GF-D8 (cell line): ENCODE measurements around the gene RTN3.
A peak's percentile ranks its signal among the peaks of the same experiment; 100 is the strongest.
"Not testable (repeated sequence)": the region's sequence is repeated elsewhere in the genome, so short reads cannot be mapped to it uniquely, and the experiment has no call there.

Experiments used
- DNase-seq: peaks from one replicate; lab custom pipeline; 2025; lab: John Stamatoyannopoulos, UW

RTN3 gene, protein sequence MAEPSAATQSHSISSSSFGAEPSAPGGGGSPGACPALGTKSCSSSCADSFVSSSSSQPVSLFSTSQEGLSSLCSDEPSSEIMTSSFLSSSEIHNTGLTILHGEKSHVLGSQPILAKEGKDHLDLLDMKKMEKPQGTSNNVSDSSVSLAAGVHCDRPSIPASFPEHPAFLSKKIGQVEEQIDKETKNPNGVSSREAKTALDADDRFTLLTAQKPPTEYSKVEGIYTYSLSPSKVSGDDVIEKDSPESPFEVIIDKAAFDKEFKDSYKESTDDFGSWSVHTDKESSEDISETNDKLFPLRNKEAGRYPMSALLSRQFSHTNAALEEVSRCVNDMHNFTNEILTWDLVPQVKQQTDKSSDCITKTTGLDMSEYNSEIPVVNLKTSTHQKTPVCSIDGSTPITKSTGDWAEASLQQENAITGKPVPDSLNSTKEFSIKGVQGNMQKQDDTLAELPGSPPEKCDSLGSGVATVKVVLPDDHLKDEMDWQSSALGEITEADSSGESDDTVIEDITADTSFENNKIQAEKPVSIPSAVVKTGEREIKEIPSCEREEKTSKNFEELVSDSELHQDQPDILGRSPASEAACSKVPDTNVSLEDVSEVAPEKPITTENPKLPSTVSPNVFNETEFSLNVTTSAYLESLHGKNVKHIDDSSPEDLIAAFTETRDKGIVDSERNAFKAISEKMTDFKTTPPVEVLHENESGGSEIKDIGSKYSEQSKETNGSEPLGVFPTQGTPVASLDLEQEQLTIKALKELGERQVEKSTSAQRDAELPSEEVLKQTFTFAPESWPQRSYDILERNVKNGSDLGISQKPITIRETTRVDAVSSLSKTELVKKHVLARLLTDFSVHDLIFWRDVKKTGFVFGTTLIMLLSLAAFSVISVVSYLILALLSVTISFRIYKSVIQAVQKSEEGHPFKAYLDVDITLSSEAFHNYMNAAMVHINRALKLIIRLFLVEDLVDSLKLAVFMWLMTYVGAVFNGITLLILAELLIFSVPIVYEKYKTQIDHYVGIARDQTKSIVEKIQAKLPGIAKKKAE

GRCh38 chr11:63681321-63682065, at the start of gene RTN3:
RTN3 (plus strand) TSS chr11:63681500; CDS start chr11:63681637, 137 bp downstream.
- DNase-seq, result peak; percentile 92

- no peak for DNase-seq
Measured at GRCh38 chr11:63635762-63636465, 45.4 kb upstream of the RTN3 start.

DNA sequence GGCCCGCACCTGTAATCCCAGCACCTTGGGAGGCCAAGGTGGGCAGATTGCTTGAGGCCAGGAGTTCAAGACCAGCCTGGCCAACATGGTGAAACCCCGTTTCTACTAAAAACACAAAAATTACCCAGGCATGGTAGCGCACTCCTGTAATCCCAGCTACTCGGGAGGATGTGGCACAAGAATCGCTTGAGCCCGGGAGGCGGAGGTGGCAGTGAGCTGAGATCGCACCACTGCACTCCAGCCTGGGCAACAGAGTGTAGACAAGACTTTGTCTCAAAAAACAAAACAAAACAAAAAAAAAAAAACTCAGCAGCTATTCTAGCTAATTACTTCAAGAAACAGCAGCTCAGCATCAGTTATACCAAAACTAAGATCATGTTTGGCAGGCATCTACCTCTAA, 42.9 kb upstream of the RTN3 start:
- not testable (repeated sequence) for DNase-seq

DNA sequence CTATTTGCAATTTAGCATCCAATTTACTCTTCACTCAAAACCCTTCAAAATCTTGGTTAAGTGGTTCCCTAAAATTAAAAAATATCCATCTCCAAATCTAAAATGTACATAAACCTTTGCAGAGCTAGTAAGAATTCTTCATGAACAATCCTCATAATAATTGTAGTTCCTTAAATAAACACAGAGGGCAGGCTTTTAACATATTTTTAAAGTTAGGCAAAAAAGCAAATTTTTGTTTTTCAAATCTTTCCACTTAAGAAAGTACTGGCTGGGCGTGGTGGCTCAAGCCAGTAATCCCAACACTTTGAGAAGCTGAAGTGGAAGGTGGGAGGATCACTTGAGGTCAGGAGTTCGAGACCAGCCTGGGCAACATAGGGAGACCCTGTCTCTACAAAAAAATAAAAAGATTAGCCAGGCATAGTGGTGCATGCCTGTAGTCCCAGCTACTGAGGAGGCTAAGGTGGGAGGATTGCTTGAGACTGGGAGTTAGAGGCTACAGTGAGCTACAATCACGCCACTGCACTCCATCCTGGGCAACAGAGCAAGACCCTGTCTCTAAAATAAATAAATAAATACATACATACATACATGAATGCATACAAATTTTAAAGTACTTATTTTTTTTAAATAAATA, 42.0 kb upstream of the RTN3 start:
- no peak for DNase-seq

GRCh38 chr11:63641727-63642126, 39.6 kb upstream of the RTN3 start:
- no peak for DNase-seq

DNA sequence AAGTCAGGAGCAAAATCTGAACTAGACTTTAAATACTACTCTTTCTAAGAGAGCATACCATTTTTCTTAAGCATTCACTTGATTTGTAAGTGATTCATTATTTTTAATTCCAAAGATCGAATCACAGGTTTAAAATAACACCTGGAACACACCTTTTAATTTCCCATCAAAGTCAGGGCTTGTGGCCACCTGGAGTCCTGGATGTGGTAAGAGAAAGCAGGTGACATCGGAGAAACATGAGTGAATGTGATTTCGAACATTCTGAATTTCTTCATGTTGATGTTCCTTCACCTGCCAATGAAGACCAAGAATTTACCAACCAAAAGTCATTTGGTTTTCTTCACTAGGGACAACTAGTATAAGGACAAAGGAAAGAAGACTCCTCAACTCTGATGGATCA, 38.1 kb upstream of the RTN3 start:
- DNase-seq, result no peak

DNA sequence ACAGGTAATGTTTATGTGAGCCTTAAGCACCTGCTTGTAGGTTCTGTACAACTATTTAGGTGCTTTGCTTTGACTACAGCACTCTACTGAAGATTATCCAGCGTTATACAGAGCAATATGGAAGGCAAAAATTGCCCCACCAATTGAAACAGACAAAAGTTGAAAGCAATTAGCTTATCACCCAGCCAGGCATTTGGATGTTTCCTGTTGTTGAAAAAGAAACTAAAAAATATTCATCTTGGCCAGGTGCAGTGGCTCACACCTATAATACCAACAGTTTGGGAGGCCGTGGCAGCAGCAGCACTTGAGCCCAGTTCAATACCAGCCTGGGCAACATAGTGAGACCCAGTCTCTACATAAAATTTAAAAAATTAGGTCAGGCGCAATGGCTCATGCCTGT, 28.6 kb upstream of the RTN3 start:
- no peak for DNase-seq

GRCh38 chr11:63660972-63661371, 20.3 kb upstream of the RTN3 start:
- no peak for DNase-seq

- DNase-seq, result no peak
Measured at GRCh38 chr11:63663809-63664208, 17.5 kb upstream of the RTN3 start.

- DNase-seq, result no peak
Measured at GRCh38 chr11:63666874-63667273, 14.4 kb upstream of the RTN3 start.

GRCh38 chr11:63667995-63668795, 13.1 kb upstream of the RTN3 start:
- DNase-seq, result no peak

DNA sequence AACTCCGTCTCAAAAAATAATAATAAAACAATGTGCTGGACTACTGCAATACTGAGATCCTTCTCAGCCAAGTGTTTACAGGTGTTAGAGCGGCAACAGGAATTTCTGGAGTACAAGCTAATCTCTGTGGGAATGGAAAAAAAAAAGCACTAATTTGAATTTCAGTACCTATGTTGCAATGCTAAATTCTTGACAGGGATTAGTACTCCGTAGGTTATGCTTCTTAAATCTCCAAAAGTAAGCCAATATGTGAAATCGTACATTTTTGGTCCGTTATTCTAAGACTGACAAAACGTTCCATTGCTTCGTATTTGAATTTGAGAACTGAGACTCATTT, 11.2 kb upstream of the RTN3 start:
- no peak for DNase-seq

- peak; percentile 39 for DNase-seq
Measured at GRCh38 chr11:63670433-63671321, 10.6 kb upstream of the RTN3 start.

DNA sequence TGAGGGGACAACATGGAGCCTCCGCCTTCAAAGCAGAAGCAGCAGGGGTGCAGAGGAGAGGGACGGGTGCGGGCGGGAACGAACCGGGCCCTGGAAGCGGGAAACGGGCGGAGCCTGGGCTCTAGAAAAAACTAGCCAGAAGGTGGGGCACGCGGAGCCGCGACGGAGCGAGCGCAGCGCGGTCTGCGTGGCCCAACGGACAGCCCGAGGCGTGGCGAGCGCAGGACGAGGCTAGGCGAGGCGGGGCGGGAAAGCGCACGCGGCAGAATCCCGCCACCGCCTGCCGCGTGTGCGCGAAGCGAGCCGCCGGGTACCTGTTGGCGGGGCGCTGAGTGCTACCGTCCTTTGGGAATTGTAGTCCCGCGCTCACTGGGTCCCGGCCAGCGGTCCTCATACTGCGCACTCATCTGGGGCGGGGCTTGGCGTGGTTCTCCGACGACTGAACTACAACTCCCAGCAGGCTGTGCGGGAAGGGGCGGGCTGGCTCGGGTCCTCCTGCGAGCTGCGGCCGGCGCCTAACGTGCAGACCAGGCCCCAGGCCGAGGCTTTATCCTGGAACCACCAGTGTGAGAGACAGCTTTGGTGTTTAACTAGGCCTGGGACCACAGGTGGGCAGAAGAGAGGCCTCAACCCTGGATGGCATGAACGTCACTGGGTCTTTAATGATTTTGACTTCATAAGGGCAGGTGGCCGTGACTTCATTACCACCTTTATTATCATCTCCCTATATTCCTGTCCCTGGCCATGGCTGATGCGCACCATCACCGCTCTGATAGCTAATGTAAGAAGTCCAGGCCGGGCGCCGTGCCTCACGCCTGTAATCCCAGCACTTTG, 9.8 kb upstream of the RTN3 start, which contains the start of gene ATL3:
Gene ATL3, minus strand, starts transcription at position 55 of the 834 bp plus-strand sequence. Its CDS starts 41 bp downstream, at position 14.
- DNase-seq, result peak; percentile 97

DNA sequence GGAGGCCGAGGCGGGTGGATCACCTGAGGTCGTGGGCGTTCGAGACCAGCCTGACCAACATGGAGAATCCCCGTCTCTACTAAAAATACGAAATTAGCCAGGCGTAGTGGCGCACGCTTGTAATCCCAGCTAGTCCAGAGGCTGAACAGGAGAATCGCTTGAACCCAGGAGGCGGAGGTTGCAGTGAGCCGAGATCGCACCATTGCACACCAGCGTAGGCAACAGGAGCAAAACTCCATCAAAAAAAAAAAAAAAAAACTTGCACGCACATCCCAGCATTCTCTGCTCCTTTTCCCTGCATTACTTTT, 9.2 kb upstream of the RTN3 start:
- DNase-seq, result no peak

- no peak for DNase-seq
Measured at GRCh38 chr11:63672936-63673539, 8.3 kb upstream of the RTN3 start.

GRCh38 chr11:63673579-63673978, 7.7 kb upstream of the RTN3 start:
- DNase-seq, result no peak

- DNase-seq, result no peak
Measured at GRCh38 chr11:63680834-63681320, 423 bp upstream of the RTN3 start.
